IMR-90 (cell line): ENCODE measurements around the gene TAS2R3. TPM values are rescaled to one million over a fixed set of nuclear protein-coding genes. Genes with fewer than 3 reads are reported as not detected.
A peak's percentile ranks its signal among the peaks of the same experiment; 100 is the strongest.

Experiments
- ATAC-seq: fragments of 200-7000 bp; cut with Tn5 transposase; 2 replicates; pipeline ENCODE4 v1.9.1; 2020; ENCODE audit warnings: low read depth, mild to moderate bottlenecking, moderate library complexity
- BruUV-seq: library from RNA; stranded (reverse); fragments of 400-500 nt; replicated peaks from 2 replicates; lab custom pipeline; 2021; lab: Mats Ljungman, UMichigan
- CTCF ChIA-PET: fragments of 300-600 bp; formaldehyde crosslinking; extraction: SDS; loops from one replicate; lab custom pipeline; 2021; ENCODE audit warnings: antibody characterized with exemption; lab: Yijun Ruan, JAX
- POLR2A ChIA-PET: fragments of 300-600 bp; sonication (Branson Sonifier 250); formaldehyde crosslinking; loops from one replicate; lab custom pipeline; 2022; ENCODE audit warnings: antibody characterized with exemption; ENCODE audit not compliant: unreplicated experiment; lab: Charles Lee
- DNase-seq: peaks from one replicate; pipeline ENCODE4 v3.0.0; 2013
- H2AFZ ChIP-seq: replicated peaks from 2 replicates; pipeline ENCODE3; 2013; ENCODE audit warnings: low read length, mild to moderate bottlenecking; ENCODE audit not compliant: poor library complexity
- H2AK5ac ChIP-seq: 2 replicates; pipeline ENCODE4 v1.6.1; 2013; ENCODE audit warnings: low read depth, low read length, inconsistent platforms
- H2AK9ac ChIP-seq: replicated peaks from 2 replicates; pipeline ENCODE3; 2013; ENCODE audit warnings: mild to moderate bottlenecking, low read depth, low read length, moderate library complexity; ENCODE audit not compliant: poor library complexity
- H2BK120ac ChIP-seq: 2 replicates; pipeline ENCODE4 v1.6.1; 2013; ENCODE audit warnings: low read depth, low read length, inconsistent platforms
- H2BK15ac ChIP-seq: 3 replicates; pipeline ENCODE4 v1.6.1; 2013; ENCODE audit warnings: low read depth, low read length, inconsistent platforms
- H2BK20ac ChIP-seq: 2 replicates; pipeline ENCODE4 v1.6.1; 2013; ENCODE audit warnings: low read depth, mild to moderate bottlenecking, inconsistent platforms, low read length, moderate library complexity
- H2BK5ac ChIP-seq: 2 replicates; pipeline ENCODE4 v1.6.1; 2013; ENCODE audit warnings: mild to moderate bottlenecking, low read depth, low read length, inconsistent platforms; ENCODE audit not compliant: poor library complexity, severe bottlenecking
- H3K14ac ChIP-seq: replicated peaks from 2 replicates; pipeline ENCODE4 v1.6.1; 2013; ENCODE audit warnings: low read depth, low read length, inconsistent platforms
- H3K18ac ChIP-seq: 2 replicates; pipeline ENCODE4 v1.6.1; 2013; ENCODE audit warnings: low read depth, low read length, control low read depth
- H3K23ac ChIP-seq: 2 replicates; pipeline ENCODE4 v1.6.1; 2013; ENCODE audit warnings: low read depth, low read length, inconsistent platforms
- H3K27ac ChIP-seq: 2 replicates; pipeline ENCODE4 v1.5.1; 2013; ENCODE audit warnings: mild to moderate bottlenecking, control low read depth, low read length; ENCODE audit not compliant: insufficient read depth
- H3K27me3 ChIP-seq: 2 replicates; pipeline ENCODE4 v1.6.1; 2013; ENCODE audit warnings: low read length; ENCODE audit not compliant: control insufficient read depth, insufficient read depth
- H3K36me3 ChIP-seq: 2 replicates; pipeline ENCODE4 v1.6.1; 2013; ENCODE audit warnings: low read length, mixed read lengths; ENCODE audit not compliant: control insufficient read depth, insufficient read depth
- H3K4ac ChIP-seq: 2 replicates; pipeline ENCODE4 v1.6.1; 2013; ENCODE audit warnings: low read depth, low read length, inconsistent platforms
- H3K4me1 ChIP-seq: 2 replicates; pipeline ENCODE4 v1.6.1; 2013; ENCODE audit warnings: low read length, mixed read lengths; ENCODE audit not compliant: control insufficient read depth, insufficient read depth
- H3K4me2 ChIP-seq: 2 replicates; pipeline ENCODE4 v1.6.1; 2013; ENCODE audit warnings: low read depth, mild to moderate bottlenecking, control low read depth, low read length, moderate library complexity
- H3K4me3 ChIP-seq: 2 replicates; pipeline ENCODE4 v1.5.1; 2013; ENCODE audit warnings: low read depth, mild to moderate bottlenecking, control low read depth, low read length, moderate library complexity; ENCODE audit not compliant: insufficient read depth
- H3K56ac ChIP-seq: 2 replicates; pipeline ENCODE4 v1.6.1; 2013; ENCODE audit warnings: low read length, inconsistent platforms; ENCODE audit not compliant: insufficient read depth; ENCODE audit errors: extremely low read depth
- H3K79me1 ChIP-seq, 2 experiments: 2 replicates each; pipeline ENCODE4 v1.6.1; 2013; ENCODE audit warnings: low read length in 2 of 2, inconsistent platforms in 1 of 2, low read depth in 1 of 2
- H3K9ac ChIP-seq: 2 replicates; pipeline ENCODE4 v1.6.1; 2013; ENCODE audit warnings: low read depth, low read length, control low read depth
- H3K9me1 ChIP-seq: 2 replicates; pipeline ENCODE4 v1.6.1; 2013; ENCODE audit warnings: low read length, inconsistent platforms; ENCODE audit not compliant: insufficient read depth
- H3K9me3 ChIP-seq: 2 replicates; pipeline ENCODE4 v1.6.1; 2013; ENCODE audit warnings: low read length; ENCODE audit not compliant: control insufficient read depth, insufficient read depth
- H4K20me1 ChIP-seq: 2 replicates; pipeline ENCODE4 v1.6.1; 2013; ENCODE audit warnings: low read length, inconsistent platforms; ENCODE audit not compliant: insufficient read depth
- H4K5ac ChIP-seq: 2 replicates; pipeline ENCODE4 v1.6.1; 2013; ENCODE audit warnings: mild to moderate bottlenecking, low read depth, low read length, control low read depth
- H4K8ac ChIP-seq, 2 experiments: 2 replicates each; pipeline ENCODE4 v1.6.1; 2013; ENCODE audit warnings: low read depth in 2 of 2, low read length in 2 of 2, control low read depth in 1 of 2, inconsistent platforms in 1 of 2
- H4K91ac ChIP-seq: 2 replicates; pipeline ENCODE4 v1.6.1; 2013; ENCODE audit warnings: low read depth, low read length, inconsistent platforms; ENCODE audit not compliant: insufficient read depth
- FOS ChIP-seq: fragments of 150-350 bp; IDR thresholded peaks from 2 replicates; pipeline ENCODE4 v1.6.1; 2016; ENCODE audit warnings: low read depth, low read length
- MAZ ChIP-seq: IDR thresholded peaks from 2 replicates; pipeline ENCODE4 v1.6.1; 2012; ENCODE audit warnings: low read depth, mild to moderate bottlenecking, low read length, improper control_type of control experiment, moderate library complexity, borderline replicate concordance
- MXI1 ChIP-seq: IDR thresholded peaks from 2 replicates; pipeline ENCODE4 v1.6.1; 2012; ENCODE audit warnings: low read depth, mild to moderate bottlenecking, low read length, moderate library complexity, borderline replicate concordance
- NFE2L2 ChIP-seq: fragments of 150-350 bp; IDR thresholded peaks from 2 replicates; pipeline ENCODE4 v1.6.1; 2016; ENCODE audit warnings: low read depth, mild to moderate bottlenecking, low read length
- POLR2A ChIP-seq: IDR thresholded peaks from 2 replicates; pipeline ENCODE4 v1.6.1; 2012; ENCODE audit warnings: mild to moderate bottlenecking, low read depth, low read length
- RCOR1 ChIP-seq: IDR thresholded peaks from 2 replicates; pipeline ENCODE4 v1.6.1; 2012; ENCODE audit warnings: mild to moderate bottlenecking, low read length, improper control_type of control experiment; ENCODE audit not compliant: insufficient replicate concordance
- RFX5 ChIP-seq: IDR thresholded peaks from 2 replicates; pipeline ENCODE4 v1.8.0; 2012; ENCODE audit warnings: low read depth, mild to moderate bottlenecking, low read length, moderate library complexity
- SMC3 ChIP-seq: fragments of 150-350 bp; IDR thresholded peaks from 2 replicates; pipeline ENCODE4 v1.6.1; 2016; ENCODE audit warnings: low read depth, mild to moderate bottlenecking, antibody characterized with exemption, low read length, moderate library complexity
- WGBS, 2 experiments: methylation state at CpG; one replicate each; pipeline versions ENCODE4 v1.1.5 to v1.1.7; 2013; ENCODE audit warnings: missing lambda C conversion rate in 2 of 2; ENCODE audit not compliant: insufficient read length in 1 of 2; ENCODE audit errors: extremely low coverage in 2 of 2; 5-methylcytosine and 5-hydroxymethylcytosine counted together
- dilution Hi-C: fragments of 300-500 bp; cut with HindIII; formaldehyde crosslinking; loops from one replicate; pipeline ENCODE4 v1.14.3; 2018; ENCODE audit warnings: low sequenced_read_pairs; ENCODE audit not compliant: unreplicated experiment
- in situ Hi-C: fragments of 300-500 bp; cut with MboI; formaldehyde crosslinking; loops from 3 replicates; pipeline ENCODE4 v1.14.3; 2019; ENCODE audit warnings: low sequenced_read_pairs, inconsistent platforms, mixed read lengths
- intact Hi-C: fragments of 100-400 bp; cut with micrococcal nuclease; formaldehyde crosslinking; loops from 2 replicates; pipeline ENCODE4 v1.10.0; 2022
- polyA plus RNA-seq, 3 experiments: library from polyadenylated mRNA; depleted of rRNA; stranded (reverse); fragments of >200 nt; gene quantifications; 2 replicates each; pipeline ENCODE4 v1.2.3, GENCODE V29; 2012; ENCODE audit warnings: low replicate concordance in 1 of 3
- total RNA-seq: library from RNA; depleted of rRNA; stranded (reverse); fragments of >200 nt; gene quantifications from 2 replicates; pipeline ENCODE4 v1.2.3, GENCODE V29; 2012
- TF ChIP-seq, protein P1 (sequence below): conservative IDR thresholded peaks from 2 replicates; pipeline ENCODE4 v1.5.1; 2012; ENCODE audit warnings: mild to moderate bottlenecking, low read depth, low read length, improper control_type of control experiment
- TF ChIP-seq, protein P2 (sequence below): fragments of 150-350 bp; IDR thresholded peaks from 2 replicates; pipeline ENCODE4 v1.6.1; 2016; ENCODE audit warnings: low read depth, mild to moderate bottlenecking, low read length, moderate library complexity, borderline replicate concordance

TAS2R3 gene
- total and polyA plus RNA-seq, 2 of the 4 experiments (the other 2 are of a cell fraction) = 0.72 TPM; not detected in 1

DNA sequence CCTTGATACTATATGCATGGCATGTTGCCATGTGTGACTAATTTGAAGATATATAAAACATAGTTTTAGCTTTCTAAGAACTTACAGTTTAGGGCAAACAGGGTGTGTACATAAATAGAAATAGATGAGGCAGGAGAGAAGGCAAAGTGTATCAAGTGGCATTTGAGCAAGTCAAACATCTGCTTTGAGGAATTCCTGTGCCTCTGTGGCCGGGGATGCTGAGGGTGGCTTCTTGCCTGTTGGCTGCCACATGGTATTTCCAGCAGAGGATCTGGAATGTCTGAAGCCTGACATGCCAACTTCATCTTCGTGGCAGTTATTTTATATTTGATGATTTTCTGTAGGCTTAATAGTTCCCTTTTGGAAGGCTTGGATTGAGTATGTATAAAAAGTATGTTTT lies 19.8 kb upstream of the TAS2R3 start:
- WGBS, 2 experiments = no CpG with 5 or more reads among the region's 2 CpGs
- H4K20me1 ChIP-seq = no peaks in the 10 kb centered on the region

More for the DNA sequence above, 19.8 kb upstream of the TAS2R3 start:
- H3K79me1 ChIP-seq = peaks cover 11 to 19% of the 10 kb centered on the region in 2 experiments; a peak in 2 of 4 replicates
- H2BK20ac ChIP-seq = no peak overlapping the region
- H4K91ac ChIP-seq = no peak overlapping the region
- no peaks in the 10 kb centered on the region for H3K27me3 ChIP-seq
- no peak overlapping the region for H3K9ac ChIP-seq
- no peak overlapping the region for H3K4ac ChIP-seq
- no peak overlapping the region for H4K5ac ChIP-seq
- dilution Hi-C loops = no loop called here
- no peak for TF ChIP-seq SMC3
- no peak for TF ChIP-seq RFX5
- TF ChIP-seq, protein P1, sequence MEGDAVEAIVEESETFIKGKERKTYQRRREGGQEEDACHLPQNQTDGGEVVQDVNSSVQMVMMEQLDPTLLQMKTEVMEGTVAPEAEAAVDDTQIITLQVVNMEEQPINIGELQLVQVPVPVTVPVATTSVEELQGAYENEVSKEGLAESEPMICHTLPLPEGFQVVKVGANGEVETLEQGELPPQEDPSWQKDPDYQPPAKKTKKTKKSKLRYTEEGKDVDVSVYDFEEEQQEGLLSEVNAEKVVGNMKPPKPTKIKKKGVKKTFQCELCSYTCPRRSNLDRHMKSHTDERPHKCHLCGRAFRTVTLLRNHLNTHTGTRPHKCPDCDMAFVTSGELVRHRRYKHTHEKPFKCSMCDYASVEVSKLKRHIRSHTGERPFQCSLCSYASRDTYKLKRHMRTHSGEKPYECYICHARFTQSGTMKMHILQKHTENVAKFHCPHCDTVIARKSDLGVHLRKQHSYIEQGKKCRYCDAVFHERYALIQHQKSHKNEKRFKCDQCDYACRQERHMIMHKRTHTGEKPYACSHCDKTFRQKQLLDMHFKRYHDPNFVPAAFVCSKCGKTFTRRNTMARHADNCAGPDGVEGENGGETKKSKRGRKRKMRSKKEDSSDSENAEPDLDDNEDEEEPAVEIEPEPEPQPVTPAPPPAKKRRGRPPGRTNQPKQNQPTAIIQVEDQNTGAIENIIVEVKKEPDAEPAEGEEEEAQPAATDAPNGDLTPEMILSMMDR = no peak
- no peak for TF ChIP-seq MXI1
- TF ChIP-seq, protein P2, sequence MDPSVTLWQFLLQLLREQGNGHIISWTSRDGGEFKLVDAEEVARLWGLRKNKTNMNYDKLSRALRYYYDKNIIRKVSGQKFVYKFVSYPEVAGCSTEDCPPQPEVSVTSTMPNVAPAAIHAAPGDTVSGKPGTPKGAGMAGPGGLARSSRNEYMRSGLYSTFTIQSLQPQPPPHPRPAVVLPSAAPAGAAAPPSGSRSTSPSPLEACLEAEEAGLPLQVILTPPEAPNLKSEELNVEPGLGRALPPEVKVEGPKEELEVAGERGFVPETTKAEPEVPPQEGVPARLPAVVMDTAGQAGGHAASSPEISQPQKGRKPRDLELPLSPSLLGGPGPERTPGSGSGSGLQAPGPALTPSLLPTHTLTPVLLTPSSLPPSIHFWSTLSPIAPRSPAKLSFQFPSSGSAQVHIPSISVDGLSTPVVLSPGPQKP = no peak
- TF ChIP-seq MAZ = no peak
- no peak for TF ChIP-seq NFE2L2
- no peak for TF ChIP-seq FOS
- TF ChIP-seq POLR2A = no peak
- TF ChIP-seq RCOR1 = no peak
- H3K9me1 ChIP-seq = peaks cover 3% of the 10 kb centered on the region; the same call in 1 of the 2 replicates
- no peak overlapping the region for H2BK120ac ChIP-seq
- peak; percentile 6 for DNase-seq
- H3K4me2 ChIP-seq = no peak overlapping the region
- no peak overlapping the region for H3K27ac ChIP-seq
- no peaks in the 10 kb centered on the region for H3K4me1 ChIP-seq
- H2AK9ac ChIP-seq = no peak overlapping the region
- H3K4me3 ChIP-seq = no peak overlapping the region
- POLR2A ChIA-PET = no interaction called here
- no peak for ATAC-seq
- H2BK5ac ChIP-seq = no peak overlapping the region
- H3K18ac ChIP-seq = no peak overlapping the region
- H4K8ac ChIP-seq = no peak overlapping the region
- intact Hi-C loops = no loop called here
- no peak overlapping the region for H2AK5ac ChIP-seq
- in situ Hi-C loops = no loop called here
- H2BK15ac ChIP-seq = no peak overlapping the region
- H3K14ac ChIP-seq = no peak overlapping the region
- no peak overlapping the region for H3K23ac ChIP-seq
- H3K9me3 ChIP-seq = no peaks in the 10 kb centered on the region
- CTCF ChIA-PET = no interaction called here
- BruUV-seq = no TSS peak
- H2AFZ ChIP-seq = no peak overlapping the region
- no peak overlapping the region for H3K56ac ChIP-seq
- H3K36me3 ChIP-seq = peaks cover 38% of the 10 kb centered on the region
